H1 (cell line): ENCODE data around the gene SYT2. TPM values are rescaled to one million over a fixed set of nuclear protein-coding genes. Genes with fewer than 3 reads are reported as not detected.

Experiments used
- CEBPB ChIP-seq: IDR thresholded peaks from 2 replicates; pipeline ENCODE4 v1.6.1; 2012; ENCODE audit warnings: low read depth, low read length
- HDAC2 ChIP-seq, 2 experiments: fragments of 300-600 bp in 1 of 2; sonication (generic) in 1 of 2; IDR thresholded peaks; 2 replicates each; pipeline ENCODE4 v1.6.1; 2011 to 2012; ENCODE audit warnings: low read depth in 2 of 2, low read length in 2 of 2, mild to moderate bottlenecking in 2 of 2, moderate library complexity in 2 of 2, borderline replicate concordance in 1 of 2, inconsistent platforms in 1 of 2
- POLR2AphosphoS5 ChIP-seq: IDR thresholded peaks from 2 replicates; pipeline ENCODE4 v1.6.1; 2011; ENCODE audit warnings: low read depth, low read length
- RNF2 ChIP-seq: fragments of 200-900, 300-1000 bp; sonication (generic); IDR thresholded peaks from 2 replicates; pipeline ENCODE4 v1.7.1; 2016; ENCODE audit warnings: borderline replicate concordance, low read depth, mild to moderate bottlenecking, antibody characterized with exemption, low read length; ENCODE audit not compliant: poor library complexity, severe bottlenecking; ENCODE audit errors: missing control alignments
- TBP ChIP-seq: IDR thresholded peaks from 2 replicates; pipeline ENCODE4 v1.6.1; 2011; ENCODE audit warnings: low read depth, low read length, improper control_type of control experiment
- TEAD4 ChIP-seq: IDR thresholded peaks from 2 replicates; pipeline ENCODE4 v1.6.1; 2012; ENCODE audit warnings: low read depth, low read length, inconsistent platforms, mixed read lengths
- polyA plus RNA-seq, 7 experiments: library from polyadenylated mRNA; depleted of rRNA in 3 of 7; stranded (reverse) in 5 of 7; unstranded in 2 of 7; fragments of >200 nt in 5 of 7; fragments of 200-250 nt in 2 of 7; gene quantifications; 1 replicate in 5 of 7; 2 replicates in 1 of 7; 4 replicates in 1 of 7; pipeline versions ENCODE4 v1.2.1 to v1.2.3, GENCODE V29; 2011 to 2013; ENCODE audit warnings: missing spikeins in 2 of 7, mixed read lengths in 2 of 7
- total RNA-seq: library from RNA; stranded (reverse); fragmentation: NEBNext Ultra II Directional; extraction: Animal tissue kit (Norgen Biotek cat#: 25700); gene quantifications from 2 replicates; pipeline ENCODE4 v1.2.1, GENCODE V29; 2021
- TF ChIP-seq, protein P1 (sequence below): fragments of 300-600 bp; sonication (generic); IDR thresholded peaks from 2 replicates; pipeline ENCODE4 v1.7.1; 2012; ENCODE audit warnings: low read length, moderate library complexity, mild to moderate bottlenecking, inconsistent platforms; ENCODE audit not compliant: insufficient replicate concordance

SYT2 gene
- total and polyA plus RNA-seq, 2 of the 8 experiments (the other 6 are each of a cell fraction or from before 2014, with no cell fraction given): 2.8 to 11.0 TPM

GRCh38 chr1:202603435-202603834, 106.8 kb downstream of the SYT2 start (continued):
- TF ChIP-seq HDAC2 (IDR thresholded peaks at IDR 0.05; ENCODE audit: borderline replicate concordance in 1 of 2, low read depth in 2 of 2, low read length in 2 of 2) (no peak), CEBPB (no peak), POLR2AphosphoS5 (no peak), TEAD4 (no peak), RNF2 (no peak), TBP (no peak)
- TF ChIP-seq, protein P1, sequence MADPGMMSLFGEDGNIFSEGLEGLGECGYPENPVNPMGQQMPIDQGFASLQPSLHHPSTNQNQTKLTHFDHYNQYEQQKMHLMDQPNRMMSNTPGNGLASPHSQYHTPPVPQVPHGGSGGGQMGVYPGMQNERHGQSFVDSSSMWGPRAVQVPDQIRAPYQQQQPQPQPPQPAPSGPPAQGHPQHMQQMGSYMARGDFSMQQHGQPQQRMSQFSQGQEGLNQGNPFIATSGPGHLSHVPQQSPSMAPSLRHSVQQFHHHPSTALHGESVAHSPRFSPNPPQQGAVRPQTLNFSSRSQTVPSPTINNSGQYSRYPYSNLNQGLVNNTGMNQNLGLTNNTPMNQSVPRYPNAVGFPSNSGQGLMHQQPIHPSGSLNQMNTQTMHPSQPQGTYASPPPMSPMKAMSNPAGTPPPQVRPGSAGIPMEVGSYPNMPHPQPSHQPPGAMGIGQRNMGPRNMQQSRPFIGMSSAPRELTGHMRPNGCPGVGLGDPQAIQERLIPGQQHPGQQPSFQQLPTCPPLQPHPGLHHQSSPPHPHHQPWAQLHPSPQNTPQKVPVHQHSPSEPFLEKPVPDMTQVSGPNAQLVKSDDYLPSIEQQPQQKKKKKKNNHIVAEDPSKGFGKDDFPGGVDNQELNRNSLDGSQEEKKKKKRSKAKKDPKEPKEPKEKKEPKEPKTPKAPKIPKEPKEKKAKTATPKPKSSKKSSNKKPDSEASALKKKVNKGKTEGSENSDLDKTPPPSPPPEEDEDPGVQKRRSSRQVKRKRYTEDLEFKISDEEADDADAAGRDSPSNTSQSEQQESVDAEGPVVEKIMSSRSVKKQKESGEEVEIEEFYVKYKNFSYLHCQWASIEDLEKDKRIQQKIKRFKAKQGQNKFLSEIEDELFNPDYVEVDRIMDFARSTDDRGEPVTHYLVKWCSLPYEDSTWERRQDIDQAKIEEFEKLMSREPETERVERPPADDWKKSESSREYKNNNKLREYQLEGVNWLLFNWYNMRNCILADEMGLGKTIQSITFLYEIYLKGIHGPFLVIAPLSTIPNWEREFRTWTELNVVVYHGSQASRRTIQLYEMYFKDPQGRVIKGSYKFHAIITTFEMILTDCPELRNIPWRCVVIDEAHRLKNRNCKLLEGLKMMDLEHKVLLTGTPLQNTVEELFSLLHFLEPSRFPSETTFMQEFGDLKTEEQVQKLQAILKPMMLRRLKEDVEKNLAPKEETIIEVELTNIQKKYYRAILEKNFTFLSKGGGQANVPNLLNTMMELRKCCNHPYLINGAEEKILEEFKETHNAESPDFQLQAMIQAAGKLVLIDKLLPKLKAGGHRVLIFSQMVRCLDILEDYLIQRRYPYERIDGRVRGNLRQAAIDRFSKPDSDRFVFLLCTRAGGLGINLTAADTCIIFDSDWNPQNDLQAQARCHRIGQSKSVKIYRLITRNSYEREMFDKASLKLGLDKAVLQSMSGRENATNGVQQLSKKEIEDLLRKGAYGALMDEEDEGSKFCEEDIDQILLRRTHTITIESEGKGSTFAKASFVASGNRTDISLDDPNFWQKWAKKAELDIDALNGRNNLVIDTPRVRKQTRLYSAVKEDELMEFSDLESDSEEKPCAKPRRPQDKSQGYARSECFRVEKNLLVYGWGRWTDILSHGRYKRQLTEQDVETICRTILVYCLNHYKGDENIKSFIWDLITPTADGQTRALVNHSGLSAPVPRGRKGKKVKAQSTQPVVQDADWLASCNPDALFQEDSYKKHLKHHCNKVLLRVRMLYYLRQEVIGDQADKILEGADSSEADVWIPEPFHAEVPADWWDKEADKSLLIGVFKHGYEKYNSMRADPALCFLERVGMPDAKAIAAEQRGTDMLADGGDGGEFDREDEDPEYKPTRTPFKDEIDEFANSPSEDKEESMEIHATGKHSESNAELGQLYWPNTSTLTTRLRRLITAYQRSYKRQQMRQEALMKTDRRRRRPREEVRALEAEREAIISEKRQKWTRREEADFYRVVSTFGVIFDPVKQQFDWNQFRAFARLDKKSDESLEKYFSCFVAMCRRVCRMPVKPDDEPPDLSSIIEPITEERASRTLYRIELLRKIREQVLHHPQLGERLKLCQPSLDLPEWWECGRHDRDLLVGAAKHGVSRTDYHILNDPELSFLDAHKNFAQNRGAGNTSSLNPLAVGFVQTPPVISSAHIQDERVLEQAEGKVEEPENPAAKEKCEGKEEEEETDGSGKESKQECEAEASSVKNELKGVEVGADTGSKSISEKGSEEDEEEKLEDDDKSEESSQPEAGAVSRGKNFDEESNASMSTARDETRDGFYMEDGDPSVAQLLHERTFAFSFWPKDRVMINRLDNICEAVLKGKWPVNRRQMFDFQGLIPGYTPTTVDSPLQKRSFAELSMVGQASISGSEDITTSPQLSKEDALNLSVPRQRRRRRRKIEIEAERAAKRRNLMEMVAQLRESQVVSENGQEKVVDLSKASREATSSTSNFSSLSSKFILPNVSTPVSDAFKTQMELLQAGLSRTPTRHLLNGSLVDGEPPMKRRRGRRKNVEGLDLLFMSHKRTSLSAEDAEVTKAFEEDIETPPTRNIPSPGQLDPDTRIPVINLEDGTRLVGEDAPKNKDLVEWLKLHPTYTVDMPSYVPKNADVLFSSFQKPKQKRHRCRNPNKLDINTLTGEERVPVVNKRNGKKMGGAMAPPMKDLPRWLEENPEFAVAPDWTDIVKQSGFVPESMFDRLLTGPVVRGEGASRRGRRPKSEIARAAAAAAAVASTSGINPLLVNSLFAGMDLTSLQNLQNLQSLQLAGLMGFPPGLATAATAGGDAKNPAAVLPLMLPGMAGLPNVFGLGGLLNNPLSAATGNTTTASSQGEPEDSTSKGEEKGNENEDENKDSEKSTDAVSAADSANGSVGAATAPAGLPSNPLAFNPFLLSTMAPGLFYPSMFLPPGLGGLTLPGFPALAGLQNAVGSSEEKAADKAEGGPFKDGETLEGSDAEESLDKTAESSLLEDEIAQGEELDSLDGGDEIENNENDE: no peak
- TF ChIP-seq, all 59 proteins: peak for 0
